Lower lobe of right lung (tissue), 2 donors: ENCODE results near the gene PPP1R7. TPM values are rescaled to one million over a fixed set of nuclear protein-coding genes. Genes with fewer than 3 reads are reported as not detected.

ENCODE experiments used
- ATAC-seq, 2 donors: fragments of 200-7000 bp; cut with Tn5 transposase; one replicate each; pipeline ENCODE4 v1.9.1; 2020 to 2022; ENCODE audit warnings: mild to moderate bottlenecking in 2 of 2, moderate library complexity in 2 of 2
- DNase-seq: peaks from one replicate; pipeline ENCODE4 v3.0.0-alpha.2; 2020
- H3K27ac ChIP-seq: fragments of 200-600 bp; one replicate; pipeline ENCODE4 v1.8.0; 2022
- H3K27me3 ChIP-seq: fragments of 200-600 bp; one replicate; pipeline ENCODE4 v1.8.0; 2022; ENCODE audit warnings: low read depth
- H3K36me3 ChIP-seq: fragments of 200-600 bp; one replicate; pipeline ENCODE4 v1.8.0; 2022; ENCODE audit warnings: mild to moderate bottlenecking
- H3K4me1 ChIP-seq: fragments of 200-600 bp; one replicate; pipeline ENCODE4 v1.8.0; 2022
- H3K4me3 ChIP-seq: fragments of 200-600 bp; one replicate; pipeline ENCODE4 v1.8.0; 2022; ENCODE audit warnings: mild to moderate bottlenecking
- H3K9me3 ChIP-seq: fragments of 200-600 bp; one replicate; pipeline ENCODE4 v1.8.0; 2022
- CTCF ChIP-seq: fragments of 200-600 bp; IDR thresholded peaks from one replicate; pipeline ENCODE4 v1.8.0; 2022; ENCODE audit warnings: antibody characterized with exemption, mild to moderate bottlenecking
- intact Hi-C: fragments of 100-400 bp; cut with DNase I; formaldehyde crosslinking; loops from one replicate; pipeline ENCODE4 v1.11.0; 2022
- total RNA-seq: library from RNA; stranded (reverse); fragmentation: NEBNext Ultra II Directional; extraction: Animal tissue kit (Norgen Biotek cat#: 25700); gene quantifications from one replicate; pipeline ENCODE4 v1.2.1, GENCODE V29; 2021
- donor health status: DM: no; HTN: yes; CAD: no; lungs with severe emphysema.

PPP1R7 gene
- total RNA-seq, 1 donor from 2014 or later: 58.9 TPM

GRCh38 chr2:241182126-241182525 is 31.9 kb downstream of the PPP1R7 start:
- Histone ChIP-seq H3K4me3 (no peak overlapping the region), H3K27ac (no peak overlapping the region), H3K27me3 (no peaks in the 10 kb centered on the region), H3K4me1 (no peaks in the 10 kb centered on the region), H3K9me3 (no peaks in the 10 kb centered on the region), H3K36me3 (peaks cover 58% of the 10 kb centered on the region)
- intact Hi-C loops: no loop called here
- DNase-seq: no peak
- no peak for TF ChIP-seq CTCF
- ATAC-seq: no peak

GRCh38 chr2:241182531-241183133 is 32.4 kb downstream of the PPP1R7 start:
- intact Hi-C loops: no loop called here
- H3K9me3 ChIP-seq: no peaks in the 10 kb centered on the region
- ATAC-seq (no peak), DNase-seq (no peak)
- no peak overlapping the region for H3K27ac ChIP-seq
- no peaks in the 10 kb centered on the region for H3K4me1 ChIP-seq
- peaks cover 53% of the 10 kb centered on the region for H3K36me3 ChIP-seq
- no peak for TF ChIP-seq CTCF
- no peak overlapping the region for H3K4me3 ChIP-seq
- H3K27me3 ChIP-seq: no peaks in the 10 kb centered on the region

GRCh38 chr2:241183221-241183620 is 33.0 kb downstream of the PPP1R7 start:
- no peak overlapping the region for H3K4me3 ChIP-seq
- no peaks in the 10 kb centered on the region for H3K4me1 ChIP-seq
- H3K36me3 ChIP-seq: peaks cover 49% of the 10 kb centered on the region
- DNase-seq (no peak), ATAC-seq (no peak)
- intact Hi-C loops: no loop called here
- TF ChIP-seq CTCF: no peak
- no peaks in the 10 kb centered on the region for H3K9me3 ChIP-seq
- no peak overlapping the region for H3K27ac ChIP-seq
- no peaks in the 10 kb centered on the region for H3K27me3 ChIP-seq

GRCh38 chr2:241184901-241185300 is 34.6 kb downstream of the PPP1R7 start:
- DNase-seq (no peak), ATAC-seq (no peak)
- Histone ChIP-seq H3K4me1 (no peaks in the 10 kb centered on the region), H3K27ac (no peak overlapping the region), H3K9me3 (no peaks in the 10 kb centered on the region), H3K36me3 (peaks cover 37% of the 10 kb centered on the region), H3K4me3 (no peak overlapping the region), H3K27me3 (no peaks in the 10 kb centered on the region)
- no peak for TF ChIP-seq CTCF
- intact Hi-C loops: no loop called here

- DNase-seq (no peak), ATAC-seq (no peak)
- H3K36me3 ChIP-seq: peaks cover 26% of the 10 kb centered on the region
- H3K4me1 ChIP-seq: no peaks in the 10 kb centered on the region
- H3K27me3 ChIP-seq: no peaks in the 10 kb centered on the region
- intact Hi-C loops: no loop called here
- TF ChIP-seq CTCF: no peak
- H3K9me3 ChIP-seq: no peaks in the 10 kb centered on the region
- H3K27ac ChIP-seq: no peak overlapping the region
- no peak overlapping the region for H3K4me3 ChIP-seq
Measured at GRCh38 chr2:241185961-241186360, 35.7 kb downstream of the PPP1R7 start.
